ENCODE measurements around the gene MED26. TPM values are rescaled to one million over a fixed set of nuclear protein-coding genes. Genes with fewer than 3 reads are reported as not detected.

The MED26 gene
- total RNA-seq, 1 experiment from 2014 or later = 11.4 TPM

GRCh38 chr19:16524991-16525734, 102.8 kb downstream of the MED26 start:
- H3K18ac ChIP-seq (ENCODE audit: insufficient read length, low read depth, low read length) = no peak overlapping the region
- Mint-ChIP-seq H3K4me3 (no peak overlapping the region), H3K9me3 (no peaks in the 10 kb centered on the region), H3K27me3 (ENCODE audit: low read depth) (no peaks in the 10 kb centered on the region; the same call in 1 of the 2 replicates), H3K27ac (no peak overlapping the region), H3K4me1 (no peaks in the 10 kb centered on the region), H3K36me3 (ENCODE audit: insufficient read depth in 1 of 3, low read depth in 3 of 3) (peaks cover 45 to 91% (median 81%) of the 10 kb centered on the region in 3 experiments; a peak in 6 of 7 replicates)
- no peak overlapping the region for H3K4ac ChIP-seq (ENCODE audit: low read depth, low read length)
- H3K56ac ChIP-seq (ENCODE audit: insufficient read length, low read depth, low read length) = no peak overlapping the region
- no peak overlapping the region for H2AFZ ChIP-seq (ENCODE audit: low read length)
- no peak overlapping the region for H2BK15ac ChIP-seq (ENCODE audit: low read depth, low read length)
- H3K27me3 ChIP-seq (ENCODE audit: insufficient read depth, low read length) = no peaks in the 10 kb centered on the region
- H3K9me3 ChIP-seq (ENCODE audit: control insufficient read depth, low read depth, low read length) = no peaks in the 10 kb centered on the region
- no peak for TF ChIP-seq CTCF (conservative IDR thresholded peaks at IDR 0.05)
- H3T11ph ChIP-seq (ENCODE audit: low read length) = no peak overlapping the region
- no peak overlapping the region for H2BK5ac ChIP-seq (ENCODE audit: insufficient read length, low read length)
- H2BK12ac ChIP-seq (ENCODE audit: insufficient read length, low read depth, low read length) = no peak overlapping the region
- H3K9ac ChIP-seq (ENCODE audit: extremely low read depth, insufficient read length, low read length) = no peak overlapping the region
- no peak overlapping the region for H4K5ac ChIP-seq (ENCODE audit: insufficient read length, low read depth, low read length)
- no peak overlapping the region for H4K91ac ChIP-seq (ENCODE audit: insufficient read length, low read depth, low read length)
- no peaks in the 10 kb centered on the region for H3K79me2 ChIP-seq (ENCODE audit: insufficient read depth, low read length)
- H3K4me2 ChIP-seq (ENCODE audit: insufficient read depth, insufficient read length, low read length) = no peak overlapping the region
- no peaks in the 10 kb centered on the region for H3K79me1 ChIP-seq (ENCODE audit: insufficient read depth, low read depth, low read length, poor library complexity, severe bottlenecking)
- no peaks in the 10 kb centered on the region for H3K23me2 ChIP-seq (ENCODE audit: insufficient read length, low read depth, low read length, poor library complexity, severe bottlenecking)
- no peak overlapping the region for H2BK20ac ChIP-seq (ENCODE audit: low read depth, low read length, poor library complexity, severe bottlenecking)
- H2BK120ac ChIP-seq (ENCODE audit: low read depth, low read length, poor library complexity, severe bottlenecking) = no peak overlapping the region
- H3K23ac ChIP-seq (ENCODE audit: insufficient read length, low read depth, low read length) = no peak overlapping the region
- no peak for DNase-seq
- WGBS (ENCODE audit: extremely low coverage, insufficient read length, low lambda C conversion rate) = no CpG with 5 or more reads among the region's 54 CpGs
- H3K27ac ChIP-seq (ENCODE audit: insufficient read length, low read depth, low read length) = no peak overlapping the region
- H3K14ac ChIP-seq (ENCODE audit: insufficient read depth, low read length) = no peak overlapping the region
- H2AK5ac ChIP-seq (ENCODE audit: insufficient read length, low read length) = no peak overlapping the region
- no peaks in the 10 kb centered on the region for H4K20me1 ChIP-seq (ENCODE audit: control insufficient read depth, insufficient read depth, insufficient read length)
- H3K4me1 ChIP-seq (ENCODE audit: insufficient read depth, low read length) = no peaks in the 10 kb centered on the region
- no peak overlapping the region for H4K8ac ChIP-seq (replicated peaks; ENCODE audit: insufficient read length, low read depth, low read length)

Other genes with a start within 250 kb of the MED26 start
- 31.8 and 33.3 TPM in 2 replicates for gene EPS15L1, start 156.2 kb downstream of the MED26 start, total RNA-seq (2021)
- gene CALR3, start 132.0 kb downstream of the MED26 start, total RNA-seq (2021) = 0.44 and 0.53 TPM in 2 replicates
- 5.7 and 6.4 TPM in 2 replicates for gene C19orf44, start 131.8 kb downstream of the MED26 start, total RNA-seq (2021)
- 92.2 and 101 TPM in 2 replicates for gene CHERP, start 85.8 kb downstream of the MED26 start, total RNA-seq (2021)
- 34.0 and 35.8 TPM in 2 replicates for gene SLC35E1, start 55.8 kb downstream of the MED26 start, total RNA-seq (2021)
- gene SMIM7, start 31.9 kb upstream of the MED26 start, total RNA-seq (2021) = 74.2 and 77.6 TPM in 2 replicates
- gene TMEM38A, start 32.9 kb upstream of the MED26 start, total RNA-seq (2021) = 7.4 and 8.3 TPM in 2 replicates
- not detected in 2 replicates for gene NWD1, start 91.6 kb upstream of the MED26 start, total RNA-seq (2021)
- 72.5 and 72.7 TPM in 2 replicates for gene SIN3B, start 201.2 kb upstream of the MED26 start, total RNA-seq (2021)